GM19099 (cell line): ENCODE measurements around the gene CSN3.

ENCODE experiments used
- POLR2A ChIP-seq: IDR thresholded peaks from 3 replicates; pipeline ENCODE4 v1.6.1; 2011; ENCODE audit warnings: low read depth; ENCODE audit not compliant: insufficient read length; ENCODE audit errors: extremely low read depth

The CSN3 gene

DNA sequence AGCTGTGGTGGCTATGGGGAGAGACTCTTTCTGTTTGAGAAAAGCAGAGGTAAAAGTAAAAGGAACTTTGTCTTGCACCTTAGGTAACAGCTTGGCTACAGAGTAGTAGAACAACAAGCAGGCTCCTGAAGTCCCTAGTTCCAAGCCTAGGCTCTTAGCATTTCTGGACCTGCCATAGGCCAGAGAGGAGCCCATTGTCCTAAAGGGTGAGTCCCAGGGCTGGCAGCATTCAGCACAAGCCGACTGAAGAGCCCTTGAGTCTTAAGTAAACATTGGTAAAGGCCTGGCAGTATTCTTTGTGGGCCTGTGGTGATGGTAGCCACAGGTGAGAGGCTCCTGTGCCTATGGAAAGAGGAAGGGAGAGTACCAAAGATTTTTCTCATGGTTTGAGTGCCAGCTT, 38.2 kb downstream of the CSN3 start:
- TF ChIP-seq POLR2A = no peak

DNA sequence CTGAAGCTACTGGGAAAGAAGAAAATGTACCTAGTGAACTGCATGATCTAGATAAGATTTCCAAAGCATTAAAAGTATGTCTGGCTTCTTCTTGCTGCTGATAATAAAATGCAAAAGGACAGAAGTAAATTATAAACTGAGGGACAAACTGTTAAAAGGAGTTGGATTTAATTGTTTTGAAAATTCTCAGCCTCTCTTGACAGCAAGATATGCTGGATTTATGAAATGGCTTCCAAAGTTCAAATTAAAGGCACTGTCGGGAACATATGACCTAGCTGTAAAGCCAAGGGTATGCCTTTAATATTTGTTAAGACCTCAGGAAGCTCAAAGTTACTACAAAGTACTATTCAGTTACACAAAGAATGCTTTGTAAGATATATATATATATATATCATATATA, 46.3 kb downstream of the CSN3 start:
- TF ChIP-seq POLR2A = no peak

GRCh38 chr4:70291341-70291740, 48.9 kb downstream of the CSN3 start:
- TF ChIP-seq POLR2A = no peak

DNA sequence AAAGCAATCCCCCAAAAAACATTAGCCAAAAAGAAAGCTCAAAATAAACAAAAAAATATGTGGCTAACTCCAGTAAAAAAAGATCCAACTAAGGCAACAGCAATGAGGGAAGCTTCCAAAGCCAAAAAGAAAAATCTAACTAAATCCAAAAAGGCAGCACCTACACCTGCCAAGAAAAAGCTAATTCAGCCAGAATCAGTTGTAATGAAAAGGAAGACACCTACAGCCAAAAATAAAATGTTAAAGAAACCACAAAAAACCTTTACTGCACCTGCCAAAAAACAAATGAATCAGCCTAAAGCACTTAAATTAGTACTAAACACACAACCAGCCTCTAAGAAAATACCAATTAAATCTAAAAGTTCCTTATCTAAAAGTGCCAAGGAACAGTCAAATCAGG, 55.2 kb downstream of the CSN3 start:
- TF ChIP-seq POLR2A = no peak

GRCh38 chr4:70298051-70298450, 55.7 kb downstream of the CSN3 start:
- no peak for TF ChIP-seq POLR2A

DNA sequence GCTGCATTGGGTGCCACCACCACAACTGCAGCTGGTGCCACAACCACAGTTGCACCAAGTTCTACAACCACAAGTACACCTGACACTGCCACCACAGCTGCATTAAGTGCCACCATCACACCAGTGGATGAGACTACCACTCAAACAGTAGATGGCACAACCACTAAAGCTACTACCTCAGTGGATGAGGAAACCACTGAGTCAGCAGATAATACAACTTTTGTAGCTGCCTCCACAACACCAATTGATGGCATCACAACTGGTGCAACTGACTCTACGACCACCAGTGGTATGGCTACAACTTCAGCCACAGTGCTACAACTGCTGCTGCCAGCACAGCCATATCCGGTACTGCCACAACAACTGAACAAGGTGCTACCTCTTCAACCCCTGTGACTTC, 57.2 kb downstream of the CSN3 start:
- TF ChIP-seq POLR2A = no peak

DNA sequence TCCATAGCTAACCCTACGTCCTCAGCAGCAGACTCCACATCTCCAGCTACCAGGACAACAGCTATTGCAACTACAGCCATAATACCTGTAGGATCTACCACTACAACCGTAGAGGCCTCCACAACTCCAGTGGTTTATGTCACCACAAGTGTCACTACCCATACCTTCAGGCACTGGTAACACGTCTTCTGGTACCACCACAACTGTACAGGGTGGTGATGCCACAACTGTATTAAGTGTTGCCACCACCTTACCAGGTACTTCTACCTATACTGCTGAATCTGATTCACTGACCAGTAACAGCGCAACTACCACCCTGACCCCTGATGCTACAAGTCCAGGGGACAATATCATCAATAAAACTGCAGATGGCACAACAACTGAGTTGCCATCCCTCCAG, 57.8 kb downstream of the CSN3 start:
- TF ChIP-seq POLR2A = no peak
